ENCODE data around the gene ROR1.

ROR1 gene

GRCh38 chr1:63943393-63943792 lies 169.6 kb downstream of the ROR1 start:
- DNase-seq, result no peak

- DNase-seq, result no peak
Observed at GRCh38 chr1:63945943-63946342, 172.1 kb downstream of the ROR1 start.

- DNase-seq, result no peak
Observed at GRCh38 chr1:63946866-63947491, 173.2 kb downstream of the ROR1 start.

GRCh38 chr1:63947904-63948303 lies 174.1 kb downstream of the ROR1 start:
- no peak for DNase-seq

- no peak for DNase-seq
Observed at GRCh38 chr1:63950023-63950422, 176.2 kb downstream of the ROR1 start.

GRCh38 chr1:63951059-63951946 lies 177.5 kb downstream of the ROR1 start:
- DNase-seq, result no peak

- no peak for DNase-seq
Observed at GRCh38 chr1:63954187-63954586, 180.4 kb downstream of the ROR1 start.

DNA sequence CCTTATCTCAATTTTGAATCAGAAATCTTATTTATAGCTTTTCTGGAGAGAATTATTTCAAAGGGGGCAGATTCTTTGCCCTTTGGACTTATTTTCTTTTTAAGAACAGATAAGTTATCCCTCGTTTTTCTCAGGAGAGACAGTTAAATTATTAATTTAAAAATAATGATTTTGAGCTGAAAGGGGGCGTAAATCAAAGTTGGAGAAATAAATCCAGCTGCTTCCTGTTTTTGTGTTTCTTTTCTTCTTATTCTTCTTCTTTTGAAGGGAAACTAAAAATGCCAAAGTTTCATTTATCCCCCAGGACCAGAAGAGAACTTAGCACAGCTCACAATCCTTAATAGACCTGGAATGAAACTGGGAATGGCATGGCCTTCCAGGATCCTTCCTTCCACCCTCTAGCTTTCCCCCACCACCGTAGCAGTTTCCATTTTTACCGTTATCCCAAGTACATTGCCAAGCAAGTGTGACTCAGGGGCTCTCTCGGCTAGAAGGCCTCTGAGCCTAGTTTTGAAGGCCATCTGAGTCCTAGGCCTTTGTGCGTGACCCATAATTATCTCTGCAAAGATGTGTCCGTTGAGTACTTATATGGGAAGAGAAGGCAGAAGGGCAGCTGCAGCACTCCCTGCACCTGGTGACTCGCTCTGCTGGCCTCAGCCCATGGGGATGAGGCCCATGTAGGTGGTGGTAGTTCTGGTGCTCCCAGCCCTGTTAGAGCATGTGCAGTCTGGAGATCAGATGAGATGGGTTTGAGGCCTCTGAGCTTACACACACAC lies 181.7 kb downstream of the ROR1 start:
- DNase-seq, result no peak

GRCh38 chr1:63958556-63958955 lies 184.7 kb downstream of the ROR1 start:
- no peak for DNase-seq

- DNase-seq, result no peak
Observed at GRCh38 chr1:63960326-63960725, 186.5 kb downstream of the ROR1 start.

- no peak for DNase-seq
Observed at GRCh38 chr1:63966016-63966415, 192.2 kb downstream of the ROR1 start.

- DNase-seq, result no peak
Observed at GRCh38 chr1:63967901-63968300, 194.1 kb downstream of the ROR1 start.

DNA sequence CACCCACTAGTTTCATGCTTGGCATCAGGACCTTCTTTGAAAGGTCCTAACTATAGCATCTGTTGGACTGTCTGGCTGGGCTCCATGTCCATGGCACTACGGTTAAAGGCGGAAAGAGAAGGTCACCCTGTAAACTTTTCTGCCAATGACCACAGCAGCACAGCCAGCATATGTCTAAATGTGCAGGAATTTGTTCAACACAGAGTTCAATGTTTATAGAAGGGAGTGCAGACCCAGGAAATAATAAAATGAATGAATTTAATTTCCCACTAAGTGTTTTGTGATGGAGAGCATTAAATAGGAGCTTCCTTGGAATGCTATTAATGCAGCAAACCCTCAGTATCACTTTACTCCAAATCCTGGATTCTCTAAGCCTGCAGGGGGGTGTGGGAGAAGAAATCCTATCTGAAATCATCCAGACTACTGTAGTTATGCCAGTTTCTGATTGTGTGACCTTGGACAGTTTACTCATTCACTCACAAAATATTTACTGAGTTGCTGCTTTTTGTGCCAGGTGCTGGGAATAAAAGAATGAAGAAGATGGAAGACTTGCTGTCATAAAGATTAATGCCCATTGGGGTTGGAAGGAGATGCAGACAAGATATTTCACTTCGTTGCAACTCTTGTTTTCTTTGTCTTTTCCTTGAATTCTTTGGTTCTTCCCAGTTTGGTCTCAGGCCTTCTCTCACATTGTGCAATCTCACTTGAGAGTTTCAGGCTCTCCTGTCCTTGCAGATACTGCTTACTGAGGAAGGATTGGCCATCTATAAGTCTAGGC lies 195.0 kb downstream of the ROR1 start:
- DNase-seq, result no peak

DNA sequence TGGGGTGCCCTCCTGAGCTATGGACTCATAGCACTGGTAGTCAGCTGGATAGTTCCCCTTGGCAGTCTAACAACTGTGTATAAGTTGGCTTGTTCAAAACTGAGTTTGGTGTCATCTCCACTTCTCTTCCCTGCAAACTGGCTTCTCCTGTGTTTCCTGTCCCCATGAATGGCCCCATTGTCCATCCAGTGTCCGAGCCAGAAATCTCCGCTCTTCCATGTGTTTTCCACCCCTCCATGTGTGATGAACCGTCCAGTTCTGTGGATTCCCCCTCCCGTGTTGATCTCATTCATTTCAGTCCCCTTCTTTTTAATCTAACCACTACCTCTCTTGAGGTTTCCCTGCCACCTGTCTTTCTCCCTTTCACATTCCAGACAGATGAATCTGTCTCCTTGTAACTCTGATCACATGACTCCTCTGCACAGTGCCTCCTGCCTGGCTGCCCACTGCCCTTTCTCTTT lies 195.7 kb downstream of the ROR1 start:
- no peak for DNase-seq

DNA sequence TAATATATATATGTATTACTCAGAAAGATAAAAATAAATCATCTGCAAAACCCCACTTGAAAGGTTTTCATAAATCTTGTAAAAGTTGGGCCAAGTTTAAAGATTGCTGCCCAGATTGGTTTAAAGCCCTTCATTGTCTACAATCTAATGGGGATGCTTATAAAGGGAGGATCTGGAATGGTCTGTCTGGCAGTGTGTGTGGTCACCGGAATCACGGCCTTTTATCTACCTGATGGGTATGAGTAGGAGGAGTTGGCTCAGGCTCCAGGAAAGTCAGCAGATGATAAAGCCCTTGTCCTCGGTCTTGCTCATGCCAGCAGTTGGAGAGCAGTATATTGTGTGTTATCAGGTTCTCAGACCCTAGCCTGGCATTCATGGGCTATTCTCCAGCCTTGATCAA lies 197.7 kb downstream of the ROR1 start:
- no peak for DNase-seq

DNA sequence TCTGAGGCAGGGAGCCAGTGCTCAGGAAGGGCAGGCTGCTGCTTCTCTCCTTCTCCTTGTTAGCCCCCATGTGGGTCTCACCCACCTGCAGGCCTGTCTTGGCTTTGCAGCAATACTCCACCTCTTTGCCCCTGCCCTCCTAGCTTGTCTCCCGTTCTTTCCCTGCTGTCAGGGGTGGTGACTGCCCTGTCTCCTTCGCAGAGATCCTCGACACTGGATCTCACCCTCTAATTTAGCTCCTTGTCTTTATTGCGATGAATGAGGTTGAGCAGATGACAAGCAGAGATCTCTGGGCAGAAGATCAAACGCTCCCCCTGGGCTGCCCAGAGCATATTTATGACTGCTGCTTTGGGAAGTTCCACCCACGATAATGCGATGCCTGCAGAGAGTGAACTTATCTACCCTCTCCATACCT lies 199.2 kb downstream of the ROR1 start:
- DNase-seq, result no peak

GRCh38 chr1:63974966-63975365 lies 201.1 kb downstream of the ROR1 start:
- no peak for DNase-seq

DNA sequence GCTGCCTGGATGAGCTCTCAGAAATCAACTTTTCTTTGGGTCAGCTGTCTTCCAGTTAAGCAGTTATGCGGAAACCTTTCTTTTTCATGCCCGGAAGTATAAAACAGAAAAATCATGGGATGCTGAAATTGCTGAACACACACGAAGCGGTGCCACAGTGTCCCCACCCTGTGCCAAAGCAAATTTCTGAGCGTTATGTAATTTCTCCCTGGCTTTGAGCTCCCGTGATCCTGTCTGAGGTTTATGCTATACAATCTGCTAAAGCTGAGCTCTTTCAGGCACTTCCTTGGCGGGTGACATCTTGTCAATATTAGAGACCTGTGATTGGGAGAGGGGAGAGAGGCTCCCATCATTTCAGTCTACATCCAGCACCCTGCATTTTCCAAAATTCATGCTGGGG lies 201.7 kb downstream of the ROR1 start:
- DNase-seq, result no peak

- no peak for DNase-seq
Observed at GRCh38 chr1:63976006-63976405, 202.2 kb downstream of the ROR1 start.

DNA sequence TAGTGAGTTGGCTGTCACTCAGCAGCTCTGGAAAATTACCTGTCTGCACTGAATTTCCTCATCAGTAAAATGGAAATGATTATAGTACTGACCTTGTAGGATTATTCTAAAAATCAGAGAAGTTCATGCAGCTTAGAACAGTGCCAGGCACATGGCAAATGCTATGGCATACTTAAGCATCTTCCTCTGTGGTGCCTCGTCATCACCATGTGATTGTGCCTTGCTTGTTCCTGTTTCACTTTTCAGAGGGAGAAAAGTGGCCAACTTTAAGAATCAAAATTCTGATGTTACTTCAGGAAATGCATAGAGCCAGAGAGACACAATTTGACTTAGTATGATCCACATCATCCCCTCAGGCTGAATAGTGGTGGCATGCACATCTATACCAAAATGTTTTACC lies 203.6 kb downstream of the ROR1 start:
- no peak for DNase-seq

DNA sequence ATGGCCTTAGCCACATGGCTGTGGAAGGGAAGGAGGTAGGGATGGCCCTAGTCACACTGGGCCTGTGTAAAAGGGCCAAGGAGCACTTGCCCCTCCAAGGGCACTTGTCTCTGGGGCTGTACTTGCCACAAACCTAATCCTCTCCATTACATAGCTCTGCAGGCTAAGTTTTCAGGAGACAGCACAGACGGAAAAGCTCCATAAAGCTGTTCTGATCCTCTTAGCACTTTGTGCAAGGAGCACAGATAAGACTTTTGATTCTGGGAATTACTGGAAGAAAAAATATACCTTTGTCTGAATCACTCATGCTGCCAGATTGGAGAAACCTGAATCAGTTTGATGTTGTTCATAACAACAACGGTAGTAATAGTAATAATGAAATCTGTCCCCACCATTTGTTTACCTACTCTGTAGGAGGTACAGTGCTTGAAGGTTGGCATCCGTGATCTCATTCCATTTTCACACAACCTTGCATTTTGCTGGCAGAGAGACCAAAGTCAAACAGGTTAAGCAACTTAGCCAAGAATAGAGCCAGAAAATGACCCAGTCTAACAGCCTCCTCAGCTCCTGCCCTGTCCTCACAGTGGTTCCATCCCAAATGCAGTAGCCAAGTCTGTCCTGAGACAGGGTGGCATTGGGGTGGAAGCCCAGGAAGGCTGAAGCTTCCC lies 207.1 kb downstream of the ROR1 start:
- no peak for DNase-seq

DNA sequence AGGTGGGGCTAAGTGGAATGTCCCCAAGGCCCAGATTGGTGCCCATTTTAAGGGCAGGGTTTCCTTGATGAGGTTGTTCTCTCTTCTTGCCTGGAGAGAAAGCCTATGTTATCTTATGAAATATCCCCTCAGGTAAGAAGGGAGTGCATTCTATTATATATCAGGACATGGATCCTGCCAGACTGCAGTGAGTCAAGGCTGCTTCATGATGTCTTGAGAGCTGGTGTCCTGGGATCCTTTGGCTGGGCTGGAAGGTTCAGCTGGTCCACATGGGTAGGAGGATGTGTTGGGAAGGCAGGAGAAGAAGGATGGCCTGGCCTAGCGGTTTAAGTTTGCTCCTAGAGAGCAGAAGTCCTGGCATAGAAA lies 207.6 kb downstream of the ROR1 start:
- no peak for DNase-seq
